Measurements from ENCODE around the gene TCP1. TPM values are rescaled to one million over a fixed set of nuclear protein-coding genes. Genes with fewer than 3 reads are reported as not detected.

Gene TCP1
- total RNA-seq, result 528 and 531 TPM in 2 replicates

- Mint-ChIP-seq H3K27ac (peak within 1 kb of the TSS; percentile 98), H3K36me3 (ENCODE audit: low read depth) (peaks cover 72% of the 10 kb centered on the region), H3K4me1 (peaks cover 46% of the 10 kb centered on the region), H3K9me3 (no peaks in the 10 kb centered on the region), H3K4me3 (peak within 1 kb of the TSS; percentile 97), H3K27me3 (peaks cover 3% of the 10 kb centered on the region)
- intact Hi-C loops (cut with micrococcal nuclease), result loop anchor here (1.0 to 10.0 kb wide), 8 partner anchors 27 to 315 kb away; partner anchors contain the start of genes ACAT2, IGF2R and WTAP
- peak; percentile 100 for DNase-seq
These were observed at the start of gene TCP1 for GRCh38 chr6:159789377-159790148. TSS of gene TCP1 (minus strand) at chr6:159789602. CDS start at chr6:159789468, 134 bp downstream.

- intact Hi-C loops (cut with micrococcal nuclease), result no loop called here
- Mint-ChIP-seq H3K27me3 (peaks cover 15% of the 10 kb centered on the region), H3K27ac (no peak overlapping the region), H3K4me1 (no peaks in the 10 kb centered on the region), H3K9me3 (no peaks in the 10 kb centered on the region), H3K36me3 (ENCODE audit: low read depth) (no peaks in the 10 kb centered on the region), H3K4me3 (no peak overlapping the region)
- no peak for DNase-seq
These were observed 48.8 kb upstream of the TCP1 start for GRCh38 chr6:159838020-159838744.

- DNase-seq, result no peak
- H3K4me3 Mint-ChIP-seq, result no peak overlapping the region
- intact Hi-C loops (cut with micrococcal nuclease), result no loop called here
- no peak overlapping the region for H3K27ac Mint-ChIP-seq
- peaks cover 15% of the 10 kb centered on the region for H3K27me3 Mint-ChIP-seq
- H3K4me1 Mint-ChIP-seq, result peaks cover 2% of the 10 kb centered on the region
- H3K9me3 Mint-ChIP-seq, result no peaks in the 10 kb centered on the region
- no peaks in the 10 kb centered on the region for H3K36me3 Mint-ChIP-seq (ENCODE audit: low read depth)
These were observed 48.1 kb upstream of the TCP1 start for GRCh38 chr6:159837511-159837910.

DNA sequence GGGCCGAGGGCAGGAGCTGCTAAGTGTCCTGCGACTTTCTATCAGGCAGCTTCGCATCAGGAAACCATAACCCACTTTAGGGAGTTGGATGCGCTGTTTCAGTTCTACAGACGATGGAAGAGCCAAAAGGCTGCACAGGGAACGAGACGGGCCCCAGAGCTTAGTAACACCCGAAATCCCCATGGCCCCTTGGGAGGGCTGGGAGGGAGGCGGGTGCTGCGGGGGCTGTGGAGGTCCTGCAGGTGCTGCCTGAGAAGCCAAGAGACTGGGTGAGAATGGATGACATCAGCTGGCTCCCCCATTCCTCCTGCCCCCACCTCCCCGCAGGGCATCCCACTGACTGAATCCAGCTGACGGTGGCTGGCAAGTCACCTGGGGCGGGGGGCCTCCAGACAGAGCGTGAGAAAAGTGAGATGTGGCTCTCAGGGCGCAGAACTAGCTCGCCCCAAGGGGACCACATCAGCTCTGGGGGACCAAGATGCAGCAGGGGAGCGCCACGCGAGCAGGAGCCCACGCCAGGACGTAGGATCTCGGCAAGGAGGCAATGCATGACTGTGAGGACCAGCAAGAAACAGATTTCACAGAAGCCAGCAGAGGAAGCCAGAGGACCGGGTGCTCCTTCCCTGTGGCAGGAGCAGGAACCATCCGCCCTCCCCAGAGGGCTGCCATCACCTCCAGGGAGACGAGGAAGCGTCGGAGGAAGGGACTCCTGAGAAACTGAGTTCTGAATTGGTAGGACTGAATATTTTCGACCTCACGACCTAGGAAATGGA is 47.5 kb upstream of the TCP1 start:
- Mint-ChIP-seq H3K4me1 (peaks cover 2% of the 10 kb centered on the region), H3K27me3 (peaks cover 16% of the 10 kb centered on the region), H3K9me3 (no peaks in the 10 kb centered on the region), H3K27ac (no peak overlapping the region), H3K36me3 (ENCODE audit: low read depth) (no peaks in the 10 kb centered on the region), H3K4me3 (no peak overlapping the region)
- DNase-seq, result no peak
- intact Hi-C loops (cut with micrococcal nuclease), result no loop called here

GRCh38 chr6:159833997-159834603 is 44.7 kb upstream of the TCP1 start:
- peaks cover 6% of the 10 kb centered on the region for H3K4me1 Mint-ChIP-seq
- intact Hi-C loops (cut with micrococcal nuclease), result no loop called here
- DNase-seq, result no peak

DNA sequence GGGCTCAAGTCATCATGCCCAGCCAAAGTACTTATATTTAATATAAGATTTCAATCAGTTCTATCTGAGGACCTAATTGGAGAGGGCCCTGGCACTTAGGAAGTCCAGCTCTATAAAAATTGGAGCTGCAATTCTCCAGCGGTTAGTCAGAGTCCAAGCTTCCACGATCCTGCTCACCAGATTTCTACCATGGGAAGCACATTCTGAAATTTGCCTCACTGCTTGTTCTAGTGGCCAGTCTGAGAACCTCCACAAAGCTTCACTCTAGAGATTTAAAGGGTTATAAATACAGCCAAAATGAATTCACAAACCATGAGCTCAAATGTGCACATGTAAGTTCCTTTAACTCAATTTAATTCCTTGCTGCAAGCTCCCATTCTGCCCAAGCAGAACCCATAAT is 44.2 kb upstream of the TCP1 start:
- intact Hi-C loops (cut with micrococcal nuclease), result no loop called here
- Mint-ChIP-seq H3K27me3 (peaks cover 4% of the 10 kb centered on the region), H3K4me1 (peaks cover 6% of the 10 kb centered on the region), H3K4me3 (no peak overlapping the region), H3K9me3 (no peaks in the 10 kb centered on the region), H3K27ac (no peak overlapping the region), H3K36me3 (ENCODE audit: low read depth) (no peaks in the 10 kb centered on the region)
- no peak for DNase-seq

More at GRCh38 chr6:159833997-159834603, 44.7 kb upstream of the TCP1 start:
- Mint-ChIP-seq H3K4me3 (no peak overlapping the region), H3K27me3 (peaks cover 4% of the 10 kb centered on the region), H3K27ac (no peak overlapping the region), H3K36me3 (ENCODE audit: low read depth) (no peaks in the 10 kb centered on the region), H3K9me3 (no peaks in the 10 kb centered on the region)

DNA sequence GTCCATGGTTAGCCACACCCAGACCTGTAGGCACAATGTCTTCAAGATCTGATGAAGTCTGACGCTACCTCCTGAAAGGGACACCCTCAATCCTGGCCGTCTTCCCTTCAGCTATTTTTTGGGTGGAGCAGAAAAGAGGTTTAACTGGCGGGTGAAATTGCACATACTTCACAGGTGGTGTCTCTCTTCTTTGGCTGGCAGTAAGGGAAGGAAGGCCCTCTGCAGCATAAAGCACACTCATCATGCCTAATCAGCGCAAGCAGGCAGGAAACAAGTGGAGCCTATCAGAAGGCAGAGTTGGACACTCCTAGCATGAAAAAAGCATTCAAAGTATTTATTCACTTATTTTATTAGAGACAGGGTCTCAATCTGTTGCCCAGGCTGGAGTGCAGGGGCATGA is 43.5 kb upstream of the TCP1 start:
- no peak overlapping the region for H3K27ac Mint-ChIP-seq
- intact Hi-C loops (cut with micrococcal nuclease), result no loop called here
- peaks cover 4% of the 10 kb centered on the region for H3K27me3 Mint-ChIP-seq
- no peaks in the 10 kb centered on the region for H3K9me3 Mint-ChIP-seq
- no peak overlapping the region for H3K4me3 Mint-ChIP-seq
- H3K36me3 Mint-ChIP-seq (ENCODE audit: low read depth), result no peaks in the 10 kb centered on the region
- no peak for DNase-seq
- peaks cover 6% of the 10 kb centered on the region for H3K4me1 Mint-ChIP-seq

- Mint-ChIP-seq H3K4me1 (peaks cover 6% of the 10 kb centered on the region), H3K27me3 (peaks cover 4% of the 10 kb centered on the region)
- intact Hi-C loops (cut with micrococcal nuclease), result no loop called here
These were observed 41.9 kb upstream of the TCP1 start for GRCh38 chr6:159831373-159831679.

GRCh38 chr6:159830501-159831372 is 41.3 kb upstream of the TCP1 start:
- peaks cover 4% of the 10 kb centered on the region for H3K27me3 Mint-ChIP-seq
- no peaks in the 10 kb centered on the region for H3K36me3 Mint-ChIP-seq (ENCODE audit: low read depth)
- no peaks in the 10 kb centered on the region for H3K9me3 Mint-ChIP-seq
- H3K4me1 Mint-ChIP-seq, result peaks cover 6% of the 10 kb centered on the region
- intact Hi-C loops (cut with micrococcal nuclease), result no loop called here
- H3K27ac Mint-ChIP-seq, result no peak overlapping the region
- no peak for DNase-seq
- no peak overlapping the region for H3K4me3 Mint-ChIP-seq

More at GRCh38 chr6:159831373-159831679, 41.9 kb upstream of the TCP1 start:
- Mint-ChIP-seq H3K27ac (no peak overlapping the region), H3K9me3 (no peaks in the 10 kb centered on the region), H3K4me3 (no peak overlapping the region), H3K36me3 (ENCODE audit: low read depth) (no peaks in the 10 kb centered on the region)
- no peak for DNase-seq

DNA sequence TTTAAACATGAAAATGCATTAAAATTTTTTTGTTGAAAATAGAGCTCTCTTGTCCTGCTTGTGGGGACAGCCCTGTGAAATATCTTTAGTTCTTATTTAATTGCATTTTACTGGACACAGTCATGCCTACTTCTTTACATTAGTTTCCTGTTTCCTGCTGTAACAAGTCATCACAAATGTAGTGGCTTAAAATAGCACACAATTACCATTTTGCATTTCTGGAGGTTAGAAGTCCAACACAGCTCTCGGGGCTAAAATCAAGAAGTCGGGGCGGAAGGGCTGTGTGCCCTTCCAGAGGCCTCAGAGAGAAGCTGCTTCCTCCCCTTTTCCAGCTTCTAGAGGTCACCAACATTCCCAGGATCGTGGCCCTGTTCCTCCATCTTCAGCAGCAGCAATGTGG is 40.1 kb upstream of the TCP1 start:
- H3K4me1 Mint-ChIP-seq, result peaks cover 6% of the 10 kb centered on the region
- H3K9me3 Mint-ChIP-seq, result no peaks in the 10 kb centered on the region
- no peak overlapping the region for H3K4me3 Mint-ChIP-seq
- intact Hi-C loops (cut with micrococcal nuclease), result no loop called here
- H3K36me3 Mint-ChIP-seq (ENCODE audit: low read depth), result no peaks in the 10 kb centered on the region
- DNase-seq, result no peak
- H3K27me3 Mint-ChIP-seq, result peaks cover 4% of the 10 kb centered on the region
- no peak overlapping the region for H3K27ac Mint-ChIP-seq

DNA sequence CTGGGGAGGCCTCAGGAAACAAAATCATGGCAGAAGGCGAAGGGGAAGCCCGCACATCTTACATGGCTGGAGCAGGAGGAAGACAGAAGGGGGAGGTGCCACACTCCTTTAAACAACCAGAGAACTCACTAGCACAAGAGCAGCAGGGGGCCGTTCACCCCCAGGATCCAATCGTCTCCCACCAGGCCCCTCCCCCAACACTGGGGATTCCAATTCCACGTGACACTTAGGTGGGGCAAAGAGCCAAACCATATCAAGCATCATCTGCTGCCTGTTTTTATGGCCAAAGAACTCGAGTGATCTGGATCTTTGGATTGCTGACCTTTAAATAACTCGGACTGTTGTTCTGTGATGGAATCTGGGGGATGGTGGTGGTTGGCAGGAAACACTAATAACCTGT is 38.7 kb upstream of the TCP1 start:
- H3K4me1 Mint-ChIP-seq, result peaks cover 6% of the 10 kb centered on the region
- H3K4me3 Mint-ChIP-seq, result no peak overlapping the region
- no peaks in the 10 kb centered on the region for H3K36me3 Mint-ChIP-seq (ENCODE audit: low read depth)
- H3K27me3 Mint-ChIP-seq, result peaks cover 4% of the 10 kb centered on the region
- H3K9me3 Mint-ChIP-seq, result no peaks in the 10 kb centered on the region
- no peak overlapping the region for H3K27ac Mint-ChIP-seq
- no peak for DNase-seq
- intact Hi-C loops (cut with micrococcal nuclease), result no loop called here

DNA sequence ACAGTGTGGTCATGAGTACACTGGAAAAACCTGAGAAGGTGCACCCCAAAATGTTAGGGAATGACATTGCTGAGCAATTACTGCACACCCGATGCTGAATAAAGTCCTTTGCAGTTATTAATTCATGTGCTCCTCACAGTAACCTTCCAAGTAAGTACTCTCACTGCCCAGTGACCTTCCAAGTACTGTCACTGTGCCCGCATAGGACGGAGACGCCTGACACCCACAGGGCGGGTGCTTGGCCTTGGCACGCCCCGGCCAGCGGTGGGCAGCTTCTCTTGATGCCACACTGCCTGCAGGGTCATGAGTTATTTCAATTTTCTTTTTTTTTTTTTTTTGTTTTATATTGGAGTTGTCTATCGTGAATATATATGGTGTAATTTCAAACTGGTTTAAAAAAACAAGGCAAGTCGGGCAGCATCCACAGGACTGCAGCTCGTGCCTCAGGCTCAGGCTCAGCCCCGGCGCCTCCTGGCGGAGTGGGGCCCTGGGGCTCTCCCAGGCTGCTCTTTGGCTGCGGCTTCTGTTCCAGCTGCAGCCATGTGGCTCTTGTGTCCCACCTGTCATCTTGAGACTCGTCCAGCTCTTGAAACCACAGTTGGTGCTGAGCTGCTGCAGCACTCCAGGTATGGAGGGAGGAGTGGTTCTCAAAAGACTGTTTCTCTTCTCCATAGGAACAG is 37.7 kb upstream of the TCP1 start:
- no peak for DNase-seq
- H3K27me3 Mint-ChIP-seq, result peaks cover 2% of the 10 kb centered on the region
- H3K36me3 Mint-ChIP-seq (ENCODE audit: low read depth), result no peaks in the 10 kb centered on the region
- H3K4me3 Mint-ChIP-seq, result no peak overlapping the region
- H3K9me3 Mint-ChIP-seq, result no peaks in the 10 kb centered on the region
- intact Hi-C loops (cut with micrococcal nuclease), result no loop called here
- H3K4me1 Mint-ChIP-seq, result peaks cover 4% of the 10 kb centered on the region
- H3K27ac Mint-ChIP-seq, result no peak overlapping the region
